PC-9 (cell line): ENCODE results near the gene CADM4. TPM values are rescaled to one million over a fixed set of nuclear protein-coding genes. Genes with fewer than 3 reads are reported as not detected.
A peak's percentile ranks its signal among the peaks of the same experiment; 100 is the strongest.

Source experiments
- BruUV-seq: library from RNA; stranded (reverse); fragments of 400-500 nt; replicated peaks from 2 replicates; lab custom pipeline; 2021; lab: Mats Ljungman, UMichigan
- CTCF ChIA-PET: fragments of 300-600 bp; sonication (Branson Sonifier 250); formaldehyde crosslinking; loops from one replicate; lab custom pipeline; 2022; ENCODE audit warnings: antibody characterized with exemption; lab: Charles Lee
- POLR2A ChIA-PET: fragments of 300-600 bp; sonication (Branson Sonifier 250); formaldehyde crosslinking; loops from one replicate; lab custom pipeline; 2022; ENCODE audit warnings: antibody characterized with exemption; ENCODE audit not compliant: unreplicated experiment; lab: Charles Lee
- DNase-seq, 2 experiments: peaks; one replicate each; pipeline versions ENCODE4 v3.0.0 to v3.0.0-alpha.2; 2015 to 2022; ENCODE audit warnings: mixed read lengths in 1 of 2
- H2AFZ ChIP-seq: fragments of 200-600 bp; sonication (generic); 2 replicates; pipeline ENCODE4 v1.8.1; 2017; ENCODE audit warnings: antibody characterized with exemption
- H3F3A ChIP-seq: fragments of 200-600 bp; sonication (generic); 2 replicates; pipeline ENCODE4 v1.8.1; 2017; ENCODE audit warnings: antibody characterized with exemption, mild to moderate bottlenecking, low read depth; ENCODE audit not compliant: insufficient read depth
- H3K27ac ChIP-seq: fragments of 200-600 bp; sonication (generic); 2 replicates; pipeline ENCODE4 v1.6.1; 2016; ENCODE audit warnings: mixed run types
- H3K27me3 ChIP-seq: fragments of 200-600 bp; sonication (generic); 2 replicates; pipeline ENCODE4 v1.6.1; 2016; ENCODE audit warnings: low read depth, mixed run types; ENCODE audit not compliant: insufficient read depth
- H3K36me3 ChIP-seq: fragments of 200-600 bp; sonication (generic); 2 replicates; pipeline ENCODE4 v1.6.1; 2016; ENCODE audit warnings: low read depth, mixed run types
- H3K4me1 ChIP-seq: fragments of 200-600 bp; sonication (generic); replicated peaks from 2 replicates; pipeline ENCODE4 v1.6.1; 2016; ENCODE audit warnings: mixed run types; ENCODE audit not compliant: insufficient read depth
- H3K4me2 ChIP-seq: fragments of 200-600 bp; sonication (generic); 2 replicates; pipeline ENCODE4 v1.6.1; 2017; ENCODE audit warnings: mixed run types
- H3K4me3 ChIP-seq: fragments of 200-600 bp; sonication (generic); 2 replicates; pipeline ENCODE4 v1.6.1; 2016; ENCODE audit warnings: mixed run types
- H3K79me2 ChIP-seq: fragments of 200-600 bp; sonication (generic); 2 replicates; pipeline ENCODE4 v1.6.1; 2017; ENCODE audit warnings: low read depth, mixed run types
- H3K9me2 ChIP-seq: fragments of 200-600 bp; sonication (generic); 2 replicates; pipeline ENCODE4 v1.8.1; 2017; ENCODE audit warnings: mild to moderate bottlenecking; ENCODE audit not compliant: insufficient read depth
- H3K9me3 ChIP-seq: fragments of 200-600 bp; sonication (generic); 2 replicates; pipeline ENCODE4 v1.8.1; 2016; ENCODE audit warnings: low read depth; ENCODE audit not compliant: insufficient read depth
- H4K20me1 ChIP-seq: fragments of 200-600 bp; sonication (generic); 2 replicates; pipeline ENCODE4 v1.8.1; 2017; ENCODE audit not compliant: insufficient read depth
- EZH2 ChIP-seq: fragments of 200-600 bp; sonication (generic); IDR thresholded peaks from 2 replicates; pipeline ENCODE4 v1.8.0; 2017; ENCODE audit warnings: antibody characterized with exemption, low read depth
- intact Hi-C: fragments of 100-400 bp; cut with micrococcal nuclease; formaldehyde crosslinking; loops from one replicate; pipeline ENCODE4 v1.10.0; 2022; ENCODE audit not compliant: unreplicated experiment
- total RNA-seq: library from RNA; stranded (reverse); gene quantifications from 2 replicates; pipeline ENCODE4 v1.2.3, GENCODE V29; 2021
- TF ChIP-seq, protein P1 (sequence below): fragments of 200-600 bp; sonication (generic); conservative IDR thresholded peaks from 2 replicates; pipeline ENCODE4 v1.6.1; 2017; ENCODE audit warnings: mixed run types, antibody characterized with exemption, mild to moderate bottlenecking, moderate library complexity

The CADM4 gene
- total RNA-seq, 1 experiment from 2014 or later, result 71.1 TPM

DNA sequence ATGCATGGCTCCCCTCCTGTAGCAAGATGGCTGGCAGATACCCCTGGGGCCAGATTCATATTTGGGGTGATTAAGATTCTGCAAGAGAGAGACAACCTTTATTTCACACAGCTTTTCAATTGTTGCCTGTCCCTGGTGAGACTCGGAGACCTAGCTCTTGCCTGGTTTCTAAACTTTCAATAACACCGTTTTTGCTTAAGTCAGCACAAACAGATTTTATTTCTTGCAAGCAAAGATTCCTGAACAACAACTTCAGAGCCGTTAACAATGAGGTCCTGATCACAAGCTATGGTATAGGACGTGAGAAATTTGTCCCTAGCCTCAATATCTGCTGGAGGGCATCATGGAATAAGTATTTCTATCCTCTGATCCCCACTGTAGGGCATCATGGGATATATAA lies 2.9 kb upstream of the CADM4 start:
- Histone ChIP-seq H3K4me2 (no peak overlapping the region), H3K27ac (no peak overlapping the region), H3F3A (peaks cover 31% of the 10 kb centered on the region; the same call in 1 of the 2 replicates), H3K4me1 (peaks cover 14% of the 10 kb centered on the region; the same call in 1 of the 2 replicates), H3K4me3 (no peak overlapping the region), H3K36me3 (no peaks in the 10 kb centered on the region), H3K79me2 (no peaks in the 10 kb centered on the region), H3K9me3 (no peaks in the 10 kb centered on the region), H3K9me2 (no peaks in the 10 kb centered on the region), H4K20me1 (no peaks in the 10 kb centered on the region), H3K27me3 (peaks cover 6% of the 10 kb centered on the region; the same call in 1 of the 2 replicates), H2AFZ (no peak overlapping the region)
- ChIA-PET POLR2A (interaction anchor here (0.6 kb wide), 1 partner anchor 105 kb away, joined by 4 read pairs; no protein-coding TSS in a partner anchor), CTCF (interaction anchor here (0.6 kb wide), 1 partner anchor 64 kb away, joined by 4 read pairs; no protein-coding TSS in a partner anchor)
- DNase-seq, result no peak
- intact Hi-C loops, result no loop called here
- no TSS peak for BruUV-seq
- TF ChIP-seq, protein P1, sequence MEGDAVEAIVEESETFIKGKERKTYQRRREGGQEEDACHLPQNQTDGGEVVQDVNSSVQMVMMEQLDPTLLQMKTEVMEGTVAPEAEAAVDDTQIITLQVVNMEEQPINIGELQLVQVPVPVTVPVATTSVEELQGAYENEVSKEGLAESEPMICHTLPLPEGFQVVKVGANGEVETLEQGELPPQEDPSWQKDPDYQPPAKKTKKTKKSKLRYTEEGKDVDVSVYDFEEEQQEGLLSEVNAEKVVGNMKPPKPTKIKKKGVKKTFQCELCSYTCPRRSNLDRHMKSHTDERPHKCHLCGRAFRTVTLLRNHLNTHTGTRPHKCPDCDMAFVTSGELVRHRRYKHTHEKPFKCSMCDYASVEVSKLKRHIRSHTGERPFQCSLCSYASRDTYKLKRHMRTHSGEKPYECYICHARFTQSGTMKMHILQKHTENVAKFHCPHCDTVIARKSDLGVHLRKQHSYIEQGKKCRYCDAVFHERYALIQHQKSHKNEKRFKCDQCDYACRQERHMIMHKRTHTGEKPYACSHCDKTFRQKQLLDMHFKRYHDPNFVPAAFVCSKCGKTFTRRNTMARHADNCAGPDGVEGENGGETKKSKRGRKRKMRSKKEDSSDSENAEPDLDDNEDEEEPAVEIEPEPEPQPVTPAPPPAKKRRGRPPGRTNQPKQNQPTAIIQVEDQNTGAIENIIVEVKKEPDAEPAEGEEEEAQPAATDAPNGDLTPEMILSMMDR, result no peak
- TF ChIP-seq EZH2, result no peak

- Histone ChIP-seq H3K4me3 (no peak overlapping the region), H3K4me2 (no peak overlapping the region), H3F3A (peaks cover 24% of the 10 kb centered on the region; the same call in 1 of the 2 replicates), H3K9me2 (no peaks in the 10 kb centered on the region), H3K79me2 (no peaks in the 10 kb centered on the region), H3K9me3 (no peaks in the 10 kb centered on the region), H4K20me1 (no peaks in the 10 kb centered on the region), H3K36me3 (no peaks in the 10 kb centered on the region), H3K27ac (no peak overlapping the region), H3K4me1 (peaks cover 14% of the 10 kb centered on the region; the same call in 1 of the 2 replicates), H3K27me3 (peaks cover 6% of the 10 kb centered on the region; the same call in 1 of the 2 replicates), H2AFZ (no peak overlapping the region)
- ChIA-PET POLR2A (interaction anchor here (0.6 kb wide), 1 partner anchor 45 kb away, joined by 6 read pairs; the partner anchor contains the start of gene ZNF576), CTCF (interaction anchor here (0.7 kb wide), 1 partner anchor 139 kb away, joined by 3 read pairs; the partner anchor contains the start of gene KCNN4)
- no peak for DNase-seq
- intact Hi-C loops, result no loop called here
- TSS peak; percentile 24 for BruUV-seq
- TF ChIP-seq, protein P1, result no peak
- no peak for TF ChIP-seq EZH2
Measured at GRCh38 chr19:43641333-43641732, 1.7 kb upstream of the CADM4 start.

GRCh38 chr19:43640424-43640757 lies 741 bp upstream of the CADM4 start:
- Histone ChIP-seq H3K4me2 (peak overlapping the region; percentile 91), H3K4me3 (peak overlapping the region; percentile 62; the same call in 1 of the 2 replicates), H3K4me1 (peaks cover 14% of the 10 kb centered on the region; the same call in 1 of the 2 replicates), H4K20me1 (no peaks in the 10 kb centered on the region), H3K27ac (no peak overlapping the region), H3F3A (peaks cover 18% of the 10 kb centered on the region; the same call in 1 of the 2 replicates), H3K9me2 (no peaks in the 10 kb centered on the region), H2AFZ (peak overlapping the region; percentile 82; the same call in 1 of the 2 replicates), H3K9me3 (no peaks in the 10 kb centered on the region), H3K79me2 (no peaks in the 10 kb centered on the region), H3K27me3 (peaks cover 6% of the 10 kb centered on the region; the same call in 1 of the 2 replicates), H3K36me3 (no peaks in the 10 kb centered on the region)
- POLR2A ChIA-PET, result no interaction called here
- no peak for TF ChIP-seq EZH2
- TF ChIP-seq, protein P1, result no peak
- CTCF ChIA-PET, result interaction anchor here (0.7 kb wide), 1 partner anchor 140 kb away, joined by 3 read pairs; the partner anchor contains the start of gene KCNN4
- BruUV-seq, result no TSS peak
- DNase-seq, result no peak
- intact Hi-C loops, result no loop called here
